Measurements from ENCODE around the gene PPY.
"Not testable (repeated sequence)": the region's sequence is repeated elsewhere in the genome, so short reads cannot be mapped to it uniquely, and the experiment has no call there.

Gene PPY

DNA sequence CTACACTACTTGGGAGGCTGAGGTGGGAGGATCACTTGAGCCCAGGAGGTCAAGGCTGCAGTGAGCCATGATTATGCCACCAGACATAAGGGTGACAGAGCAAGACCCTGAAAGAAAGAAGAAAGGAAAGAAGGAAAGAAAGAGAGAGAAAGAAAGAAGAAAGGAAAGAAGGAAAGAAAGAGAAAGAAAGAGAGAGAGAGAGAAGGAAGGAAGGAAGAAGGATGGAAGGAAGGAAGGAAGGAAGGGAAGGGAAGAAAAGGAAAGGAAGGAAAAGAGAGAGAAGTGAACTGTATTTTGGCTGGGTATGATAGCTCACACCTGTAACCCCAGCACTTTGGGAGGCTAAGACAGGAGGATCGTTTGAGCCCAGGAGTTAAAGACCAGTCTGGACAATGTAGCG, 35.8 kb upstream of the PPY start:
- Histone ChIP-seq H3K4me1 (ENCODE audit: insufficient read depth, low read length) (no peaks in the 10 kb centered on the region), H3K4me3 (ENCODE audit: low read length) (no peak overlapping the region), H3K36me3 (ENCODE audit: insufficient read depth, low read depth, low read length) (no peaks in the 10 kb centered on the region), H3K27ac (ENCODE audit: low read length) (no peak overlapping the region), H3K9ac (ENCODE audit: low read depth, low read length) (no peak overlapping the region), H3K9me3 (ENCODE audit: insufficient read depth, low read depth, low read length) (no peaks in the 10 kb centered on the region), H3K27me3 (ENCODE audit: insufficient read depth, low read length) (peaks cover 21% of the 10 kb centered on the region)

DNA sequence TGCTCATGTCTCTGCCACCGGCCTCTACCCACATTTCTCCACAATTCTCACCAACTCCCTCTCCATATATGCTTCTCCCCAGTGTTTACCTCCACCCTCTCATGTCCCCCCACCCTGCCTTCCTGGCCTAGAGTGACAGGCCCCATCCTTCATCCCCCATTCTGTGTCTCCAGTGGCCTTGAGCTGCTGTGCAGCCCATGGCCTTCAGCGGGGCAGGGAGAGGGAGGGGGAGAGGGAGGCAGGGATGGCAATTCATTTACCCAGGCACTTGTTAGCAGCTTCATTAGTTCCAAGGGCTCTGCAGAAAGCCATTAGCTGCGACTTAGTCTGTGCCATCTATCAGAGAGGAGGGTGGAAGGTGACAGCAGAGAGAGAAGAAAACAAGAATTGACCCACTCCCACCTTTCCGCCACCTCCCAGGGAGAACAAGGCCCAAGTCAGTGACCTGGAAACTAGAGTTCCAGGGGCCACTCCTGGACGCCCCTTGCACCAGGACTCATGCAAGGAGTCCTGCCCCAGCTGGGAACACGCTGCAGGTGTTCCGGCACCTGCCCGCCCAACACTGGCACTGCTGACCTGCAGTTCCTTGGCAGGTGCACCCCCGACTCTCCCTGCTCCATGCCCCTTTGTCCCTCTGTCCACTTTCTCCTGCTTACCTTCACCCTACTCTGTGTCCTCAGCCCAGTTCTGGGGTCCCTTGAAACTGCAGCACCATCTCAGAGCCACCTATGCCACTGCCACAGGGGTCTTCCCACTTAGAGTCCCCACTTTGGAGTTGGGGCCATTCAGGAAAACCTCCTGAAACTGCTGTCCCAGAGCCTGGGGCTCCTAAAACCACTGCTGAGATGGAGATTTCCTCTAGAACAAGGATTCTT, 34.9 kb upstream of the PPY start:
- Histone ChIP-seq H3K9ac (ENCODE audit: low read depth, low read length) (no peak overlapping the region), H3K4me1 (ENCODE audit: insufficient read depth, low read length) (no peaks in the 10 kb centered on the region), H3K9me3 (ENCODE audit: insufficient read depth, low read depth, low read length) (no peaks in the 10 kb centered on the region), H3K27ac (ENCODE audit: low read length) (no peak overlapping the region), H3K36me3 (ENCODE audit: insufficient read depth, low read depth, low read length) (no peaks in the 10 kb centered on the region), H3K4me3 (ENCODE audit: low read length) (no peak overlapping the region), H3K27me3 (ENCODE audit: insufficient read depth, low read length) (peaks cover 12% of the 10 kb centered on the region)

DNA sequence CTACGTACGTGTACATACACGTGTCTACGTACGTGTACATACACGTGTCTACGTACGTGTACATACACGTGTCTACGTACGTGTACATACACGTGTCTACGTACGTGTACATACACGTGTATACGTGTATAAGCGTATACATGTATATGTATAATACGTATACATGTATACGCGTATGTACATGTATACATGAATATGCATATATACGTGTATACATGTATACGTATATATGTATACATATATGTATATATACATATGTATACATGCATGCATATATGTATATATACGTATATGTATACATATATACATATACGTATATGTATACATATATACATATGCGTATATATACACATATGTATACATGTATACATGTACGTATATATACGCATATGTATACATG, 33.6 kb upstream of the PPY start:
- H3K9ac ChIP-seq (ENCODE audit: low read depth, low read length): no peak overlapping the region
- no peaks in the 10 kb centered on the region for H3K36me3 ChIP-seq (ENCODE audit: insufficient read depth, low read depth, low read length)
- H3K4me1 ChIP-seq (ENCODE audit: insufficient read depth, low read length): no peaks in the 10 kb centered on the region
- peaks cover 3% of the 10 kb centered on the region; the same call in 1 of the 2 replicates for H3K27me3 ChIP-seq (ENCODE audit: insufficient read depth, low read length)
- H3K9me3 ChIP-seq (ENCODE audit: insufficient read depth, low read depth, low read length): no peaks in the 10 kb centered on the region
- no peak overlapping the region for H3K27ac ChIP-seq (ENCODE audit: low read length)
- no peak overlapping the region for H3K4me3 ChIP-seq (ENCODE audit: low read length)

DNA sequence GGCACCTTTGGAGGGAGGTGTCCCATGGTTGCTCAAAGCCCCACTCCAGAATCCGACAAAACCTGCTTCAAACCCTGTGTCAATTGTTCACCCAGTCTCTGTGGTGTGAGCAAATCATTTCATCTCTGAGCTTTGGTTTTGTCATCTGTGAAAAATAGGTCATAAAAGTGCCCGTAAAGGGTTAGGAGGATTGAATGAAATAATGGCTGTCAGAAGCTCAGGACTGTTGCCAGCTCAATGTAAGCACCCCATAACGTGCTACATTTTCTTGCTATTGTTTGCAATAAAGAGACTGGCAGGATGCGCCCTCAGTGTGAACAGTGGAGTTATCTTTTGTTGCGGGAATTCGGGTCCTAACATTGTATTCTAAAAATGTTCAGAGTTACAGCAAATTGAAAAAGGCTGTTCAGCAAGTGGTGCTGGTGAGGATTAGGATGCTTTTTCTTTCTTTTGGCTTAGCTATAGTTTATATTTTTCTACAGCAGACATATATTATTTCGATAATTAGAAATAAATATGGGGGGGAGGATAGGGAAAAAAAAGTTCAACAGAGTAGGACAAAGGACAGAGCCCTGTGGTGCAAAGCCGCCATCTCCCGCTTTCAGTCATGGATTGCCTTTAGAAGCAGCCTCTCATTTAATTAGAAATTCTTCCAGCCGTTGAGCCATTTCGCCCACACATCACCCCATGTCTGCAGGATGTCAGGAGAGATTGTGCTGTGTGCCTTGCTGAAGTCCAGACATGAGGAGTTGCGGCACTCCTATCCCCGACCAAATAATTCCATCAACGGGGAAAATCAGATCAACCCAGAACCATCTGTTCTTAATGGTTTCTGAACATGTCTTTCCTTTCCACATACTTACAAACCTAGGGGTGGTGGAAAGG, 32.3 kb upstream of the PPY start:
- H3K4me1 ChIP-seq (ENCODE audit: insufficient read depth, low read length): no peaks in the 10 kb centered on the region
- no peak overlapping the region for H3K9ac ChIP-seq (ENCODE audit: low read depth, low read length)
- no peak overlapping the region for H3K4me3 ChIP-seq (ENCODE audit: low read length)
- no peaks in the 10 kb centered on the region; the same call in 1 of the 2 replicates for H3K27me3 ChIP-seq (ENCODE audit: insufficient read depth, low read length)
- H3K36me3 ChIP-seq (ENCODE audit: insufficient read depth, low read depth, low read length): no peaks in the 10 kb centered on the region
- no peaks in the 10 kb centered on the region for H3K9me3 ChIP-seq (ENCODE audit: insufficient read depth, low read depth, low read length)
- no peak overlapping the region for H3K27ac ChIP-seq (ENCODE audit: low read length)

DNA sequence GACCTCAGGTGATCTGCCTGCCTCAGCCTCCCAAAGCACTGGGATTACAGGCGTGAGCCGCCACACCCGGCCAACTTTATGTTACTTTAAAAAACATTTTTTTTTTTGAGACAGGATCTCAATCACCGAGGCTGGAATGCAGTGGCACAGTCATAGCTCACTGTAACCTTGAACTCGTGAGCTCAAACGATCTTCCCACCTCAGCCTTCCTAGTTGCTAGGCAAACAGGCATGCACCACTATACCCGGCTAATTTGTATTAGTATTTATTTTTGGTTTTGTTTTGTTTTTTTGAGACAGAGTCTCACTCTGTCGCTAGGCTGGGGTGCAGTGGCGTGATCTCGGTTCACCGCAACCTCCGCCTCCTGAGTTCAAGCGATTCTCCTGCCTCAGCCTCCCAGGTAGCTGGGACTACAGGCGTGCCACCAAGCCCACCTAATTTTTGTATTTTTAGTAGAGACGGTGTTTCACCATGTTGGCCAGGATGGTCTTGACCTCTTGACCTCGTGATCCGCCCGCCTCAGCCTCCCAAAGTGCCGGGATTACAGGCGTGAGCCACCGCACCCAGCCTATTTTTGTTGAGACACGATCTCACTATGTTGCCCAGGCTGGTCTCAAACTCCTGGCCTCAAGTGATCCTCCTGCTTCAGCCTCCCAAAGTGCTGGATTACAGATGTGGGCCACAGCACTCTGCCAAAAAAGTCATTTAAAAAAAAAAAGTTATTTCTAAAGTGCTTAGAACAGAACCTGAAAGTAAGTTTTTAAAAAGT, 30.4 kb upstream of the PPY start:
- H3K9me3 ChIP-seq (ENCODE audit: insufficient read depth, low read depth, low read length); H3K27me3 ChIP-seq (ENCODE audit: insufficient read depth, low read length); H3K36me3 ChIP-seq (ENCODE audit: insufficient read depth, low read depth, low read length); H3K9ac ChIP-seq (ENCODE audit: low read depth, low read length); H3K27ac ChIP-seq (ENCODE audit: low read length); H3K4me3 ChIP-seq (ENCODE audit: low read length); H3K4me1 ChIP-seq (ENCODE audit: insufficient read depth, low read length): not testable (repeated sequence)

DNA sequence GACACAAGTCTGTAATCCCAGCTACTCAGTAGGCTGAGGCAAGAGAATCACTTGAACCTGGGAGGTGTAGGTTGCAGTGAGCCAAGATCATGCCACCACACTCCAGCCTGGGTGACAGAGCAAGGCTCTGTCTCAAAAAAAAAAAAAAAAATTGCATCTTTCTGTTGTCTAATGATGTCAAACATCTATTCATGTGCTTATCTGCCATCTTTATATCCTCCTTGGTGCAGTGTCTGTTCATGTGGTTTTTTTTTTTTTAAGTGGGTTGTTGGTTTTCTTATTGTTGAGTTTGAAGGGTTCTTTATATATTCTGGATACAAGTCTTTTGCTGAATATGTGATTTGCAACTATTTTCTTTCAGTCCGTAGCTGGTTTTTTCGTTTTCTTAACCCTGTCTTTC, 29.2 kb upstream of the PPY start:
- H3K9me3 ChIP-seq (ENCODE audit: insufficient read depth, low read depth, low read length); H3K27ac ChIP-seq (ENCODE audit: low read length); H3K36me3 ChIP-seq (ENCODE audit: insufficient read depth, low read depth, low read length); H3K4me3 ChIP-seq (ENCODE audit: low read length); H3K4me1 ChIP-seq (ENCODE audit: insufficient read depth, low read length); H3K9ac ChIP-seq (ENCODE audit: low read depth, low read length); H3K27me3 ChIP-seq (ENCODE audit: insufficient read depth, low read length): not testable (repeated sequence)

DNA sequence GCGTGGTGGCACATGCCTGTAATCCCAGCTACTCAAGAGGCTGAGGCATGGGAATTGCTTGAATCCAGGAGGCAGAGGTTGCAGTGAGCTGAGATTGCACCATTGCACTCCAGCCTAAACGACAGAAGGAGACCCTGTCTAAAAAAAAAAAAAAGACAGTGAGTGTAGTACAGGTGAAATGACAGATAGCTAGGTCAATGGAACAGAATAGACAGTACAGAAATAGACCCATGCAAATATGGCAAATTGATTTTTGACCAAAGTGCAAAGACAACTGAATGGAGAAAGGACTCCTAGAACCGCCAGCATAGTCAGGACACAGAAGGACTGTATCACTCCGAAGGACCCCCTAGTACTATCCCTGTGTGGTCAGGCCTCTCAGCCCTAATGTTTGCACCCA, 28.1 kb upstream of the PPY start:
- Histone ChIP-seq H3K27me3 (ENCODE audit: insufficient read depth, low read length) (peaks cover 4% of the 10 kb centered on the region; the same call in 1 of the 2 replicates), H3K9ac (ENCODE audit: low read depth, low read length) (no peak overlapping the region), H3K27ac (ENCODE audit: low read length) (no peak overlapping the region), H3K9me3 (ENCODE audit: insufficient read depth, low read depth, low read length) (no peaks in the 10 kb centered on the region), H3K36me3 (ENCODE audit: insufficient read depth, low read depth, low read length) (no peaks in the 10 kb centered on the region), H3K4me1 (ENCODE audit: insufficient read depth, low read length) (no peaks in the 10 kb centered on the region), H3K4me3 (ENCODE audit: low read length) (no peak overlapping the region)

DNA sequence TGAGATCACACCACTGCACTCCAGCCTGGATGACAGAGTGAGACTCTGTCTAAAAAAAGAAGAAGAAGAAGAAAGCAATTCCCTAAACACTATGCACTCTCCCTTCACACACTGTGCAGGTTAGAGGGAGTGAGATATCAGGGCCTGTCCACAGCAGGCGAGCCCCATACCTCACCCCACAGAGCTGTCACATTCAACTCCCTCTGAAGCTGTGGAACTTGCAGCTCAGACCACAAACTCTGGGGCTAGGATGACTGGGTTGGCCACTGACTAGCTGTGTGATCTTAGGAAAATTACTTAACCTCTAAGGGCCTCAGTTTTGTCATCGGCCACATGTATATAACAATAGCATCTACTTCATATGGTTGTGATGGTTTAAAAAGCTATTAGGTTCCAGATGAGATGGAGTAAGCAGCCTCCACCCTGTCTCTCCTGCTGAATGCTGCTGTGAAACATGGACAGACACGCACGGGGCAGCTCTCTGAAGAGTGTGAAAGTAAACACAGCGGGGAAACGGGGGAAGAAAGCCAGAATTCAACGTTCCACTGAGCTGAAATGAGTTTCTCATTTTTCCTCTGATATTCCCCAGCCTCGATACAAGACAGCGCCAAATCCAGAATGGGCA, 25.1 kb upstream of the PPY start:
- H3K9ac ChIP-seq (ENCODE audit: low read depth, low read length): no peak overlapping the region
- no peak overlapping the region for H3K27ac ChIP-seq (ENCODE audit: low read length)
- no peaks in the 10 kb centered on the region for H3K36me3 ChIP-seq (ENCODE audit: insufficient read depth, low read depth, low read length)
- H3K27me3 ChIP-seq (ENCODE audit: insufficient read depth, low read length): peaks cover 4% of the 10 kb centered on the region; the same call in 1 of the 2 replicates
- H3K4me3 ChIP-seq (ENCODE audit: low read length): no peak overlapping the region
- H3K4me1 ChIP-seq (ENCODE audit: insufficient read depth, low read length): no peaks in the 10 kb centered on the region
- no peaks in the 10 kb centered on the region for H3K9me3 ChIP-seq (ENCODE audit: insufficient read depth, low read depth, low read length)

DNA sequence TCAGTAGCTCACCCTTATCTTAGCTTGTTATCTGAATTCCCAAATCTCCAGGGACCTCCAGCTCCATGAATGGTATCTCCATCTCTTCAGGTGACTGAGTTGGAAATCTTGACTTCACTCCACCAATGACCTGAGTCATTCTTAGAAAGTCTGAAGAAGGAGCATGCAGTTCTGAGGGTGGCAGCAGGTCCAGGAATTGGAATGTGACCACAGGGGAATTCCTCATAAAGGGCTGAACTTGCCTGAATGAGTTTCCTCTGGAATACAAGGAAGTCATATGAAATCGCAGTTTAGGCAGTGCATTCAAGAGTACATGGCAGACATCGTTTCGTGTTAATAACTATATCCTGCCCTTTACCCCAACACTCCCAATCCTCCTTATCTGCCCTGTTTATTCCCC, 24.0 kb upstream of the PPY start:
- Histone ChIP-seq H3K27ac (ENCODE audit: low read length) (no peak overlapping the region), H3K4me1 (ENCODE audit: insufficient read depth, low read length) (no peaks in the 10 kb centered on the region), H3K4me3 (ENCODE audit: low read length) (no peak overlapping the region), H3K9ac (ENCODE audit: low read depth, low read length) (no peak overlapping the region), H3K36me3 (ENCODE audit: insufficient read depth, low read depth, low read length) (no peaks in the 10 kb centered on the region), H3K27me3 (ENCODE audit: insufficient read depth, low read length) (peaks cover 4% of the 10 kb centered on the region; the same call in 1 of the 2 replicates), H3K9me3 (ENCODE audit: insufficient read depth, low read depth, low read length) (no peaks in the 10 kb centered on the region)

DNA sequence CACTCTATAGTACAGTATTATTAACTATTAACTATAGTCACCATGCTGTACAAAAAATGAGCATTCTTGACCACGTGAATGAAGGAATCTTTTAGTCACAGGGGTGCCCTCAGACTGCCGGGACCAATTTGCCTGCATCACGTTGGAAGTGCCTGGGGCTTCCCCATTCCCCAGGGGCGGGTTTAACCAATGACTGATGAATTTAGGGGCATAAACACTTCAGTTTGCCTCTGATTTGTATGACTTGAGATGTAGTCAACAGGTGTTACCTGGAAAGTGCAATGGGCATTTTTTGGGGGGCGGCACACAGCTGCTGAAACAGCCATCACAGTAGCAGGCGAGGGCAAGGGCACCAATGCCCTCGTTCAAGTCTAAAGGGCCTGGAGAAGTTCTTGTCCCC, 20.2 kb upstream of the PPY start:
- H3K36me3 ChIP-seq (ENCODE audit: insufficient read depth, low read depth, low read length): no peaks in the 10 kb centered on the region
- H3K4me1 ChIP-seq (ENCODE audit: insufficient read depth, low read length): no peaks in the 10 kb centered on the region
- 0 out of 2 replicates have a peak, but pooled peaks cover under 1% of the 10 kb centered on the region for H3K27me3 ChIP-seq (ENCODE audit: insufficient read depth, low read length)
- no peak overlapping the region for H3K9ac ChIP-seq (ENCODE audit: low read depth, low read length)
- H3K4me3 ChIP-seq (ENCODE audit: low read length): no peak overlapping the region
- H3K9me3 ChIP-seq (ENCODE audit: insufficient read depth, low read depth, low read length): no peaks in the 10 kb centered on the region
- no peak overlapping the region for H3K27ac ChIP-seq (ENCODE audit: low read length)

DNA sequence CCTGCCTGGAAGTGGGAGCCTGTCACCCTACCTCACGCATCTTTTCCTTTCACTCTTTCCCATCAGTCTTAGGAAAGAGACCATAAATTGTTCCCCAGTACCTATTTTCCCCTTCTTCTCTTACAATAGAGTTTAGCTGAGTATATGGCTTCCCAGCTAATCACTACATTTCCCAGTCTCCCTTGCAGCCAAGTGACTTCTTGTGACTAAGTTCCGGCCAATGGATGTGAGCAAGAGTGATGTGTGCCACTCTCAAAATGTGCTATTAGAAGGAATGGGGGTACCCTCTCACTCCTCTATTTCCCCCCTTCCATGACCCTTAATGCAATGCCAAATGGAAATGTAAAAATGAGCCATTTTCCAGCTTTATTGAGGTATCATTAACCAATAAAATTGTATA, 19.7 kb upstream of the PPY start:
- H3K36me3 ChIP-seq (ENCODE audit: insufficient read depth, low read depth, low read length): no peaks in the 10 kb centered on the region
- H3K4me3 ChIP-seq (ENCODE audit: low read length): no peak overlapping the region
- H3K27me3 ChIP-seq (ENCODE audit: insufficient read depth, low read length): no peaks in the 10 kb centered on the region
- no peak overlapping the region for H3K9ac ChIP-seq (ENCODE audit: low read depth, low read length)
- H3K4me1 ChIP-seq (ENCODE audit: insufficient read depth, low read length): no peaks in the 10 kb centered on the region
- no peak overlapping the region for H3K27ac ChIP-seq (ENCODE audit: low read length)
- no peaks in the 10 kb centered on the region for H3K9me3 ChIP-seq (ENCODE audit: insufficient read depth, low read depth, low read length)

Measured in iPS-20b (cell line).